Endothelial cell of umbilical vein (primary cell): ENCODE data around the gene HIPK4. TPM values are rescaled to one million over a fixed set of nuclear protein-coding genes. Genes with fewer than 3 reads are reported as not detected.

ENCODE experiments used
- BruUV-seq: library from RNA; stranded (reverse); fragments of 400-500 nt; replicated peaks from 2 replicates; lab custom pipeline; 2021; lab: Mats Ljungman, UMichigan
- CTCF ChIA-PET: fragments of 300-600, 350-600 bp; sonication (Branson Sonifier 250); formaldehyde crosslinking; loops from one replicate; lab custom pipeline; 2021; ENCODE audit warnings: antibody characterized with exemption, inconsistent platforms; lab: Charles Lee
- POLR2A ChIA-PET: fragments of 300-600, 350-600 bp; sonication (Branson Sonifier 250); formaldehyde crosslinking; loops from one replicate; lab custom pipeline; 2021; ENCODE audit warnings: antibody characterized with exemption, inconsistent platforms; lab: Charles Lee
- DNase-seq: peaks from one replicate; pipeline ENCODE4 v3.0.0-alpha.2; 2011; ENCODE audit warnings: low read depth, low spot score
- FAIRE-seq: peaks from 2 replicates; lab custom pipeline; 2011; peaks lifted over from hg19 to GRCh38; lab: Jason Lieb, UNC
- H2AFZ ChIP-seq: 2 replicates; pipeline ENCODE4 v1.6.0; 2012; ENCODE audit warnings: low read depth, low read length, control low read depth, inconsistent platforms
- H3K27ac ChIP-seq: 2 replicates; pipeline ENCODE4 v1.5.1; 2011; ENCODE audit warnings: low read depth, mild to moderate bottlenecking, control low read depth, low read length, moderate library complexity; ENCODE audit not compliant: insufficient read depth
- H3K27me3 ChIP-seq, 2 experiments: 2 replicates each; pipeline versions ENCODE4 v1.6.0 to v1.6.1; 2011; ENCODE audit warnings: low read length in 2 of 2, mixed read lengths in 1 of 2; ENCODE audit not compliant: control insufficient read depth in 2 of 2, insufficient read depth in 2 of 2
- H3K36me3 ChIP-seq, 2 experiments: 2 replicates in 1 of 2; 3 replicates in 1 of 2; pipeline ENCODE4 v1.5.1; 2011; ENCODE audit warnings: low read length in 2 of 2, mild to moderate bottlenecking in 1 of 2, moderate library complexity in 1 of 2; ENCODE audit not compliant: control insufficient read depth in 2 of 2, insufficient read depth in 2 of 2; ENCODE audit errors: extremely low read depth in 1 of 2
- H3K4me1 ChIP-seq: 3 replicates; pipeline ENCODE4 v1.5.1; 2011; ENCODE audit warnings: mild to moderate bottlenecking, low read length; ENCODE audit not compliant: control insufficient read depth, insufficient read depth; ENCODE audit errors: extremely low read depth
- H3K4me2 ChIP-seq: 2 replicates; pipeline ENCODE4 v1.6.1; 2011; ENCODE audit warnings: low read length, control low read depth, mixed read lengths; ENCODE audit not compliant: insufficient read depth
- H3K4me3 ChIP-seq, 3 experiments: fragments of 200-600 bp in 1 of 3; sonication (generic), shearing (Covaris generic) in 1 of 3; replicated peaks in 1 of 3; 2 replicates each; pipeline ENCODE4 v1.5.1; 2011 to 2016; ENCODE audit warnings: control low read depth in 3 of 3, low read length in 3 of 3, mild to moderate bottlenecking in 2 of 3, inconsistent platforms in 1 of 3, low read depth in 1 of 3, moderate library complexity in 1 of 3; ENCODE audit not compliant: insufficient read depth in 1 of 3
- H3K79me2 ChIP-seq: 2 replicates; pipeline ENCODE4 v1.6.0; 2012; ENCODE audit warnings: low read length, inconsistent platforms; ENCODE audit not compliant: control insufficient read depth, insufficient read depth
- H3K9ac ChIP-seq: replicated peaks from 2 replicates; pipeline ENCODE3; 2011; ENCODE audit warnings: low read length, control low read depth; ENCODE audit not compliant: insufficient read depth; ENCODE audit errors: extremely low read depth
- H3K9me1 ChIP-seq: replicated peaks from 3 replicates; pipeline ENCODE4 v1.6.0; 2011; ENCODE audit warnings: mild to moderate bottlenecking, low read length; ENCODE audit not compliant: control insufficient read depth, insufficient read depth; ENCODE audit errors: extremely low read depth
- H3K9me3 ChIP-seq: replicated peaks from 2 replicates; pipeline ENCODE4 v1.5.1; 2012; ENCODE audit warnings: low read length, inconsistent platforms; ENCODE audit not compliant: control insufficient read depth, insufficient read depth
- H4K20me1 ChIP-seq: replicated peaks from 2 replicates; pipeline ENCODE3; 2011; ENCODE audit warnings: mild to moderate bottlenecking, low read length; ENCODE audit not compliant: control insufficient read depth, insufficient read depth; ENCODE audit errors: extremely low read depth
- CTCF ChIP-seq, 2 donors: IDR thresholded peaks; 1 replicate in 1 of 2; 2 replicates in 1 of 2; pipeline ENCODE4 v1.5.1; 2011; ENCODE audit warnings: low read length in 2 of 2, mild to moderate bottlenecking in 2 of 2, moderate library complexity in 2 of 2, control low read depth in 1 of 2, inconsistent platforms in 1 of 2, low read depth in 1 of 2; ENCODE audit not compliant: insufficient read depth in 1 of 2; ENCODE audit errors: extremely low read depth in 1 of 2
- EZH2 ChIP-seq: IDR thresholded peaks from 2 replicates; pipeline ENCODE4 v1.6.1; 2012; ENCODE audit warnings: borderline replicate concordance, low read depth, mild to moderate bottlenecking, moderate library complexity, low read length, inconsistent platforms; ENCODE audit not compliant: severe bottlenecking
- FOS ChIP-seq: IDR thresholded peaks from 2 replicates; pipeline ENCODE4 v1.6.1; 2011; ENCODE audit warnings: mild to moderate bottlenecking, low read length, moderate library complexity, borderline replicate concordance; ENCODE audit not compliant: insufficient read depth
- GATA2 ChIP-seq: IDR thresholded peaks from 2 replicates; pipeline ENCODE4 v1.7.0; 2011; ENCODE audit warnings: low read depth, mild to moderate bottlenecking, moderate library complexity, mixed read lengths, low read length; ENCODE audit not compliant: insufficient read length, insufficient read depth
- JUN ChIP-seq: IDR thresholded peaks from 2 replicates; pipeline ENCODE4 v1.6.1; 2011; ENCODE audit warnings: borderline replicate concordance, low read depth; ENCODE audit not compliant: insufficient read length, insufficient read depth
- MYC ChIP-seq: IDR thresholded peaks from one replicate; pipeline ENCODE4 v1.6.1; 2011; ENCODE audit warnings: mild to moderate bottlenecking, low read depth, low read length
- POLR2A ChIP-seq: IDR thresholded peaks from 2 replicates; pipeline ENCODE4 v1.6.1; 2012; ENCODE audit warnings: low read depth, mild to moderate bottlenecking, control low read depth, low read length
- POLR2AphosphoS5 ChIP-seq: IDR thresholded peaks from 2 replicates; pipeline ENCODE4 v1.6.1; 2012; ENCODE audit warnings: low read depth, mild to moderate bottlenecking, control low read depth, low read length, moderate library complexity; ENCODE audit not compliant: insufficient read depth
- dilution Hi-C: fragments of 300-500 bp; cut with MboI; formaldehyde crosslinking; loops from one replicate; pipeline ENCODE4 v1.15.0; 2019; ENCODE audit warnings: low sequenced_read_pairs; ENCODE audit not compliant: extremely low pct_ligation_motif_present
- intact Hi-C: fragments of 100-400 bp; cut with micrococcal nuclease; formaldehyde crosslinking; loops from one replicate; pipeline ENCODE4 v1.10.0; 2022
- polyA plus RNA-seq, 4 experiments: library from polyadenylated mRNA; depleted of rRNA in 3 of 4; stranded (reverse) in 3 of 4; unstranded in 1 of 4; fragments of >200 nt; gene quantifications; 2 replicates each; pipeline versions ENCODE4 v1.2.1 to v1.2.3, GENCODE V29; 2011 to 2012; ENCODE audit warnings: missing spikeins in 1 of 4
- total RNA-seq: library from RNA; stranded (reverse); gene quantifications from 2 replicates; pipeline ENCODE4 v1.2.3, GENCODE V29; 2021
- TF ChIP-seq, protein P1 (sequence below): IDR thresholded peaks from 2 replicates; pipeline ENCODE4 v1.6.1; 2011; ENCODE audit not compliant: insufficient read depth, insufficient read length

The HIPK4 gene
- total and polyA plus RNA-seq, 2 donors (not counting 3 experiments of a cell fraction or from before 2014, with no cell fraction given), result 0.12 TPM; not detected in 1

- no peaks in the 10 kb centered on the region for H3K9me1 ChIP-seq
- no peak overlapping the region for H3K4me3 ChIP-seq
- H3K79me2 ChIP-seq, result peaks cover 7% of the 10 kb centered on the region
- no peak overlapping the region for H2AFZ ChIP-seq
- ChIA-PET POLR2A (no interaction called here), CTCF (no interaction called here)
- dilution Hi-C loops (no loop called here), intact Hi-C loops (no loop called here)
- FAIRE-seq, result no peak
- no peak for DNase-seq
- H4K20me1 ChIP-seq, result no peaks in the 10 kb centered on the region
- no peaks in the 10 kb centered on the region for H3K27me3 ChIP-seq
- no peak overlapping the region for H3K27ac ChIP-seq
- no peak overlapping the region for H3K4me2 ChIP-seq
- TF ChIP-seq POLR2A (no peak), GATA2 (no peak), POLR2AphosphoS5 (no peak), MYC (no peak), CTCF (IDR thresholded peaks at IDR 0.05; ENCODE audit: extremely low read depth in 1 of 2, insufficient read depth in 1 of 2, low read depth in 1 of 2, low read length in 2 of 2) (no peak), JUN (no peak), FOS (no peak), EZH2 (no peak)
- TF ChIP-seq, protein P1, sequence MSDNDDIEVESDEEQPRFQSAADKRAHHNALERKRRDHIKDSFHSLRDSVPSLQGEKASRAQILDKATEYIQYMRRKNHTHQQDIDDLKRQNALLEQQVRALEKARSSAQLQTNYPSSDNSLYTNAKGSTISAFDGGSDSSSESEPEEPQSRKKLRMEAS, result no peak
- H3K4me1 ChIP-seq, result peaks cover 8% of the 10 kb centered on the region
- no peaks in the 10 kb centered on the region for H3K9me3 ChIP-seq
- BruUV-seq, result no TSS peak
- H3K9ac ChIP-seq, result no peak overlapping the region
- no peaks in the 10 kb centered on the region for H3K36me3 ChIP-seq
Observed at GRCh38 chr19:40360708-40361241, 29.2 kb downstream of the HIPK4 start.
